Activated T-helper 17 cell treated with anti-CD3 and anti-CD28 coated beads, Interleukin-2, amount 50 U/mL, for 72 hours (primary cell): ENCODE measurements around the gene CTNND2. TPM values are rescaled to one million over a fixed set of nuclear protein-coding genes. Genes with fewer than 3 reads are reported as not detected.

Experiments used
- ATAC-seq: fragments of 150-1000 bp; cut with Tn5 transposase; replicated peaks from 2 replicates; pipeline ENCODE4 v1.10.0; 2021; ENCODE audit warnings: mild to moderate bottlenecking, moderate library complexity
- H3K27ac Mint-ChIP-seq: one replicate; pipeline ENCODE4 v1.8.0; 2022; ENCODE audit warnings: mixed read lengths
- H3K27me3 Mint-ChIP-seq: one replicate; pipeline ENCODE4 v1.8.0; 2022; ENCODE audit warnings: mixed read lengths
- H3K36me3 Mint-ChIP-seq: one replicate; pipeline ENCODE4 v1.8.0; 2022; ENCODE audit warnings: low read depth, mild to moderate bottlenecking, mixed read lengths
- H3K4me1 Mint-ChIP-seq: one replicate; pipeline ENCODE4 v1.8.0; 2022; ENCODE audit warnings: mixed read lengths
- H3K4me3 Mint-ChIP-seq: one replicate; pipeline ENCODE4 v1.8.0; 2022; ENCODE audit warnings: mild to moderate bottlenecking, mixed read lengths
- H3K9me3 Mint-ChIP-seq: one replicate; pipeline ENCODE4 v1.8.0; 2022; ENCODE audit warnings: mixed read lengths
- total RNA-seq, 2 donors: library from RNA; stranded (reverse); gene quantifications; one replicate each; pipeline ENCODE4 v1.2.3, GENCODE V29; 2022

CTNND2 gene
- total RNA-seq, 2 donors from 2014 or later, result 0.21 to 0.39 TPM

GRCh38 chr5:11704916-11705315 is 199.3 kb downstream of the CTNND2 start:
- H3K27me3 Mint-ChIP-seq, result no peaks in the 10 kb centered on the region
- no peak overlapping the region for H3K4me3 Mint-ChIP-seq
- no peak for ATAC-seq
- H3K9me3 Mint-ChIP-seq, result no peaks in the 10 kb centered on the region
- no peak overlapping the region for H3K27ac Mint-ChIP-seq
- no peaks in the 10 kb centered on the region for H3K4me1 Mint-ChIP-seq
- no peaks in the 10 kb centered on the region for H3K36me3 Mint-ChIP-seq

- H3K36me3 Mint-ChIP-seq, result no peaks in the 10 kb centered on the region
- ATAC-seq, result no peak
- H3K4me3 Mint-ChIP-seq, result no peak overlapping the region
- no peaks in the 10 kb centered on the region for H3K27me3 Mint-ChIP-seq
- no peak overlapping the region for H3K27ac Mint-ChIP-seq
- no peaks in the 10 kb centered on the region for H3K4me1 Mint-ChIP-seq
- no peaks in the 10 kb centered on the region for H3K9me3 Mint-ChIP-seq
These were observed 203.9 kb downstream of the CTNND2 start for GRCh38 chr5:11700391-11700790.

DNA sequence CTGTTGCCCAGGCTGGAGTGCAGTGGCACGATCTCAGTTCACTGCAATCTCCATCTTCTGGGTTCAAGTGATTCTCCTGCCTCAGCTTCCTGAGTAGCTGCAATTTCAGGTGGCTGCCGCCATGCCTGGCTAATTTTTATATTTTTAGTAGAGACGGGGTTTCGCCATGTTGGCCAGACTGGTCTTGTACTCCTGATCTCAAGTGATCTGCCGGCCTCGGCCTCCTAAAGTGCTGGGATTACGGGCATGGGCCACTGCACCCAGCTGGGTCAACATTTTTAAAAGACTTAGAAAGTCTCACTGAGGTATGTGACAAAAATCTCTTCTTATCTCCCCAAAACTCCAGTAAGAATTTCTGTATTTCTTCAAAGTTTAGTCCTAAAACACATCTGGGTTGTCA is 211.6 kb downstream of the CTNND2 start:
- Mint-ChIP-seq H3K4me1 (no peaks in the 10 kb centered on the region), H3K27me3 (no peaks in the 10 kb centered on the region), H3K9me3 (no peaks in the 10 kb centered on the region), H3K4me3 (no peak overlapping the region), H3K27ac (no peak overlapping the region), H3K36me3 (no peaks in the 10 kb centered on the region)
- ATAC-seq, result no peak

GRCh38 chr5:11687498-11687897 is 216.7 kb downstream of the CTNND2 start:
- H3K4me3 Mint-ChIP-seq, result no peak overlapping the region
- H3K4me1 Mint-ChIP-seq, result no peaks in the 10 kb centered on the region
- H3K27ac Mint-ChIP-seq, result no peak overlapping the region
- H3K36me3 Mint-ChIP-seq, result no peaks in the 10 kb centered on the region
- H3K27me3 Mint-ChIP-seq, result no peaks in the 10 kb centered on the region
- no peaks in the 10 kb centered on the region for H3K9me3 Mint-ChIP-seq
- ATAC-seq, result no peak

DNA sequence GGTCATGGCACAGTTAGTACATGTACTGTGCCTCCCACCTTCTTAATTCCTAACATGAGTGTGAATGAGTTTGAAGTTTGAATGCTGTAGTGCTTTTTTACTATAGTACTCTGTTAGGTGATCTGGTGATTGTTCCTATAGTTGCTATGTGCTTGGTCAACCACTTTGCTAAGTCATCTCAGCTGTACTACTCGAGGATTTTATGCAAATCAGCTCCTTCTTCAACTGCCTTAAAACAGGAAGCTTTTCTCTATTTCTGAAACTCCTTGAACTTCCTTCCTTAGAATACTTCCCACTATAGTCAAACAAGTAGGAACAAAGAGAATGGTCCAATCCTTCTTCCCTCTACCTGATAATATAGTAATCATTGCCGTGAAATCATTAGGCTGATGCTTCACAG is 219.6 kb downstream of the CTNND2 start:
- H3K27ac Mint-ChIP-seq, result no peak overlapping the region
- H3K27me3 Mint-ChIP-seq, result no peaks in the 10 kb centered on the region
- no peaks in the 10 kb centered on the region for H3K36me3 Mint-ChIP-seq
- H3K4me1 Mint-ChIP-seq, result no peaks in the 10 kb centered on the region
- H3K9me3 Mint-ChIP-seq, result no peaks in the 10 kb centered on the region
- no peak for ATAC-seq
- no peak overlapping the region for H3K4me3 Mint-ChIP-seq

DNA sequence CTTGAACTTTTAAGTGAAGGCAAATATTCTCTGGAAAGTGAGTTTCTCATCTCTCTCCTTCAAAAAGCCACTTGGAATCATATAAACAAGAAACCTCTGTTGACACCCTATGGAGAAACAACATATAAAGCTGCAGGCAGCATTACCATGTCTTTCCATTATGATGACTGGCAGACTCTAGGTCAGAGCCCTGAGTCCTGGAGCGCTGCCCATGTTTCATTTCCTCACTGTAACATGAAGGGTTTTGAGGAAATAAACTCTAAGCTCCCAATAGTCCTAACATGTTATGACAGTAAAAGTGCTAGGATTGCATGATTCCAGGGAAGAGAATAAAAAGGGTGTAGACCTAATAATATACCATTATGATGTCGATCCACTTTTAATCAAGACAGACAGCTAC is 220.6 kb downstream of the CTNND2 start:
- Mint-ChIP-seq H3K36me3 (no peaks in the 10 kb centered on the region), H3K4me1 (no peaks in the 10 kb centered on the region), H3K4me3 (no peak overlapping the region), H3K27ac (no peak overlapping the region), H3K9me3 (no peaks in the 10 kb centered on the region), H3K27me3 (no peaks in the 10 kb centered on the region)
- ATAC-seq, result no peak

DNA sequence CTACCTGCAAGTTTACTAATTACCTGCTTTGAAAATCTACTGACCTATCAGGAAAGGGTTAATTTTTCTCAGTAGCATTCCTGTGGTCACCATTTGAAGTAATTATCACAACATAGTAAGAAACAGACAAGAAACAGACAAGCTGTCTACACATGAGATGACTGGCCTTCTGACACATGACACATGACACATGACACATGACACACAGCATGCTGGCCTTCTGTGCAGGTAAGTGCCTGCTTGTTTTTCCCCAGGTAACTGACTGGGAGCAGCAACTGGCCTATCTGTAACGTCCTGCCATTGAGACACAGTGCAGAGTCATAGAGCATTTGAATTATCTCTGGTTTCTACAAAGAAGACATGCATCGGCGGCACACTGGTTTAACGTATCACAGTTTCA is 222.4 kb downstream of the CTNND2 start:
- ATAC-seq, result no peak
- H3K4me1 Mint-ChIP-seq, result no peaks in the 10 kb centered on the region
- no peaks in the 10 kb centered on the region for H3K36me3 Mint-ChIP-seq
- H3K4me3 Mint-ChIP-seq, result no peak overlapping the region
- no peaks in the 10 kb centered on the region for H3K9me3 Mint-ChIP-seq
- H3K27me3 Mint-ChIP-seq, result no peaks in the 10 kb centered on the region
- H3K27ac Mint-ChIP-seq, result no peak overlapping the region

GRCh38 chr5:11679676-11680075 is 224.6 kb downstream of the CTNND2 start:
- H3K4me3 Mint-ChIP-seq, result no peak overlapping the region
- no peaks in the 10 kb centered on the region for H3K36me3 Mint-ChIP-seq
- no peaks in the 10 kb centered on the region for H3K9me3 Mint-ChIP-seq
- H3K27me3 Mint-ChIP-seq, result no peaks in the 10 kb centered on the region
- no peak overlapping the region for H3K27ac Mint-ChIP-seq
- H3K4me1 Mint-ChIP-seq, result no peaks in the 10 kb centered on the region
- no peak for ATAC-seq

- no peaks in the 10 kb centered on the region for H3K36me3 Mint-ChIP-seq
- H3K4me3 Mint-ChIP-seq, result no peak overlapping the region
These were observed 229.1 kb downstream of the CTNND2 start for GRCh38 chr5:11675184-11675583.

GRCh38 chr5:11672385-11673085 is 231.7 kb downstream of the CTNND2 start:
- Mint-ChIP-seq H3K27ac (no peak overlapping the region), H3K36me3 (no peaks in the 10 kb centered on the region), H3K9me3 (peaks cover 7% of the 10 kb centered on the region), H3K4me3 (no peak overlapping the region), H3K4me1 (no peaks in the 10 kb centered on the region), H3K27me3 (no peaks in the 10 kb centered on the region)
- no peak for ATAC-seq

More at GRCh38 chr5:11675184-11675583, 229.1 kb downstream of the CTNND2 start:
- ATAC-seq, result no peak
- Mint-ChIP-seq H3K9me3 (peaks cover under 1% of the 10 kb centered on the region), H3K4me1 (no peaks in the 10 kb centered on the region), H3K27me3 (no peaks in the 10 kb centered on the region), H3K27ac (no peak overlapping the region)

DNA sequence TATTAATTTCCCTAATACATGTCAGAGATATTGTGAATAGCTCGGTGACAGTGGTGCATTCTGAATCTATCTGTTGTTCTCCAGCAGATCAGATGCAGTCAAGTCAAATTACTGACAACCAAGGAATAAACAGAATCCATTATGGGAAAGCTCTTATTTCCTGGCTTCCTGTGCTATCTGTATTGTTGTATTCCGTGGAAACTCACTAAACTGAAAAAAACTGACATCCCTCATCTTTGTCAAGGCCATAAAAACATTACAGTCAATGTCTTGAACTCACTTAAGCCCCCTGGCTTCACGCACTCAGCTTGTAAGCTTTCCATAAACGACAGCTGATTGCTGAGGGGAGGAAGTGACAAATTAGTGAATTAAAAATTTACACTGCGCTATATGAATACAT is 245.9 kb downstream of the CTNND2 start:
- H3K9me3 Mint-ChIP-seq, result peaks cover 6% of the 10 kb centered on the region
- H3K36me3 Mint-ChIP-seq, result no peaks in the 10 kb centered on the region
- no peak for ATAC-seq
- no peaks in the 10 kb centered on the region for H3K4me1 Mint-ChIP-seq
- H3K27ac Mint-ChIP-seq, result no peak overlapping the region
- H3K4me3 Mint-ChIP-seq, result no peak overlapping the region
- H3K27me3 Mint-ChIP-seq, result peaks cover 2% of the 10 kb centered on the region

GRCh38 chr5:11656916-11657315 is 247.3 kb downstream of the CTNND2 start:
- no peak overlapping the region for H3K4me3 Mint-ChIP-seq
- no peak for ATAC-seq
- H3K27me3 Mint-ChIP-seq, result peaks cover 3% of the 10 kb centered on the region
- H3K4me1 Mint-ChIP-seq, result no peaks in the 10 kb centered on the region
- no peaks in the 10 kb centered on the region for H3K36me3 Mint-ChIP-seq
- peaks cover 10% of the 10 kb centered on the region for H3K9me3 Mint-ChIP-seq
- H3K27ac Mint-ChIP-seq, result no peak overlapping the region

DNA sequence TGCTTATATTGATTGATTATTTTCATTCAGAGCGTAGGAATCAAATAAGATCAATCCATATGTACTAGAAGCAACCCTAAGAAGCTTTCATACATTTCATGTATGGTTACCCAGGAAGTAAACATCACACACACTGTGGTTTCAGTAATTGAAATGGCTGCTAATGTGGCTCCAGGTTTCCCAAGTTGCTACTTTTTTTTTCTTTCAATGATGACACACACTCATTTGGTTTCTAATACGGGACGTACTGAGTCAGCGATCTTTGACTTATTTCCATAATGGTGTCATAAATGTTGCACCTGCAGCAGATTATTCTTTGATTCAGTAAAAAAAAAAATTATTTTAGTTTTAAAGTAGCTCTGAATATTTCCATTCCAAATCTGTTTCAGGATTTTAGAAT is 248.6 kb downstream of the CTNND2 start:
- ATAC-seq, result no peak
- H3K4me1 Mint-ChIP-seq, result no peaks in the 10 kb centered on the region
- peaks cover 3% of the 10 kb centered on the region for H3K27me3 Mint-ChIP-seq
- no peak overlapping the region for H3K27ac Mint-ChIP-seq
- H3K9me3 Mint-ChIP-seq, result peaks cover 10% of the 10 kb centered on the region
- no peaks in the 10 kb centered on the region for H3K36me3 Mint-ChIP-seq
- H3K4me3 Mint-ChIP-seq, result no peak overlapping the region

GRCh38 chr5:11650936-11651335 is 253.3 kb downstream of the CTNND2 start:
- no peaks in the 10 kb centered on the region for H3K36me3 Mint-ChIP-seq

DNA sequence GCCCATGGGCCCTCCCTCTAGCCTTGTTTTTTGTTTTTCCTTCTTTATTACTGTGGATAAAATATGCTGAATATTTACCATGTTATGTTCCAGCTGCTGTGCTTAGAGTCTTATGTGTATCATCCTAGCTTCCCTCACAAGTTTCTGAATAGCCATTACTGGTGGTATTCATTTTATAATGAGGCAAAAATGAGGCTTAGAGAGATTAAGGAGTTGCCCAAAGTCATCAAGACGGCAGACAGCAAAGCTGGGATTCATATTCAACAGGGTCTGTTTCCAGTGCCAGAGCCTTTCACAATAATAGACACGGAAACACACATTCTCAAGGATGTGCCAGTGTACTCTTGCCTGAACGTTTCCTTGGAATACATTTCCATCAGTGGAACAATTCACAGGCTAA is 258.1 kb downstream of the CTNND2 start:
- Mint-ChIP-seq H3K4me3 (no peak overlapping the region), H3K27me3 (no peaks in the 10 kb centered on the region), H3K27ac (no peak overlapping the region), H3K36me3 (no peaks in the 10 kb centered on the region), H3K9me3 (no peaks in the 10 kb centered on the region), H3K4me1 (no peaks in the 10 kb centered on the region)
- ATAC-seq, result no peak

More at GRCh38 chr5:11650936-11651335, 253.3 kb downstream of the CTNND2 start:
- peaks cover 3% of the 10 kb centered on the region for H3K27me3 Mint-ChIP-seq
- no peak overlapping the region for H3K4me3 Mint-ChIP-seq
- no peaks in the 10 kb centered on the region for H3K4me1 Mint-ChIP-seq
- no peak for ATAC-seq
- no peak overlapping the region for H3K27ac Mint-ChIP-seq
- H3K9me3 Mint-ChIP-seq, result peaks cover 7% of the 10 kb centered on the region

- Mint-ChIP-seq H3K27ac (no peak overlapping the region), H3K9me3 (no peaks in the 10 kb centered on the region), H3K4me3 (no peak overlapping the region), H3K4me1 (no peaks in the 10 kb centered on the region), H3K27me3 (no peaks in the 10 kb centered on the region), H3K36me3 (no peaks in the 10 kb centered on the region)
- ATAC-seq, result no peak
These were observed 261.8 kb downstream of the CTNND2 start for GRCh38 chr5:11642438-11642837.
